NCI-H2227 (cell line): Measurements from ENCODE around the gene SPTBN1.

Experiments used
- DNase-seq: peaks from one replicate; lab custom pipeline; 2025; ENCODE audit not compliant: unreplicated experiment; lab: John Stamatoyannopoulos, UW

The SPTBN1 gene

DNA sequence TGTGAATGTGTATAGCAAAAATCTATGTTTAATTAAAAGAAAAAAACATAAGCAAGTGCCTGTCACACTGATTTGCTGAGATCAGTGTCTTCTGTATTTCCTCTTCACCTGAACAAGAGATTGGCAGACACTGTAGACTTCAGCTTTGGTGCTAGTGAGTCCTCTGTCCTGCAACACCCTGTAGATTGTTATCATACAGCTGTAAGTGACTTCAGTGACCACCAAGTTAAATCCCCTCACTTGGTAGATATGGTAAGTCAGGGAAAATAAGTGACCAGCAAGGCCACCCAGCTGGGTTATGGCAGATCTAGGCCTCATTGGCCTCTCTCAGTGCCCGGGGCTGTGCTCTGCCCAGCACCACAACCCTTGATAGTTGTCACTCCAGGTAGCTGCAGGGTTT is 147.7 kb downstream of the SPTBN1 start:
- no peak for DNase-seq

DNA sequence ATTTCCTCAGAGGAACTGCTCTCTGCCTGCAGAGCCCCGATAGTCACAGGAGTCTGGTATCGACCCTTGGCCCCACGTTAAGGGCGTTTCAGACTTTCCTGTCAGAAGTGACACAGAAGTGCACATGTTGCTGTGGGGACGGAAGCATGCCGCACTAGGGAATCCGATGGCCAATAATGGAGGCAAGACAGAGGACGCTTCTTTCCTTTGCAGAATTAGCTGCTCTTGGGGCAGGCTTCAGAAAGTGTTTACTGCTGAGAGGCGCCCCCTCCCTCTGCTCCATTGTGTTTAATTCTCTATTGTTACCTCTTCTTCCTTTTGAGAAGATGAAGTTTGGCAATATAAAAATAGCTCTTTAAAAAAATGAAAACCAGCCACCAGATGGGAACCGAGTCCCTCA is 148.7 kb downstream of the SPTBN1 start:
- no peak for DNase-seq

DNA sequence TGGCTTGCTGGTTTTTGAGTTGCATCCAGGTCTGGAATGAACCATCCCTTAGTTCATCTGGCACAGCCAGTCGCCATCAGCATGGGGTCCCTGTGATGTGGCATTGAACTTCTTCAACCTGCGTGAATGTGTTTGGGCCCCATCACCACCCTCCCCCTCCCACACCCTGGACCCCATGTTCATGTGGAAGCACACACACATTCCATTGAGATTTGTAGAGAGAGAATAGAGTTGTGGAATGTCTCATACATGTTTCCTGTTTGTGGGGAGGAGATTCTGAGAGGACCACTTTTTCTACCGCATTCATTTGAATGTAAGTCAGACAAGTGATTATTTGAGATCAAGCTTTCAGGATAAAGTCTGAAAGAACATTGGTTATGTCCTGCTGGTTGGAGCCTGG is 149.7 kb downstream of the SPTBN1 start:
- DNase-seq: no peak

DNA sequence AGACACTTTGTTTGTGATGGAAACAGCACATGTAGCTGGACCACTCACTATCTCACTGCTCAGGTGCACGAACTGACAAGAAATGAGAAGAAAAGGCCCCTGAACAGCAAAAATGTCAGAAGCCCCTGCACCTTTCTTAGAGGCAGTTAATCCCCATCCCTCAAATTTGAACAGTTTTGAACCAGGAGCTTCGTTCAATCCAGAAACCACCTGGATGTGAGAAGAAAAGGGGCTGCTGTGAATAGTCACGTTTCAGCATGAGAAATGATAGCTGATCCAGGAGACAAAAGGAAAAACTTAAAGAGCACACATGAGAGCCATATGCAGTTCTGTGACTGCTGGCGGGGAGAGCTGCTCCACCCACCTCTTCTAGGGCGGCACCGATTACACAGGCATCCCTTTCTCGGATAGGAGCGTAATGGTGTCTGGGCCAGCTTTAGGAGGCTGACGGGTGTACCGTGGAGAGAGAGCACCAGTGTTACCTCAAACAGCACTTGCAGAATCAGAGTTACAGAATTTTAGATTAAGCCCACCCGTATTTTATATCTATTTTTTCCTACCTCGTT is 150.3 kb downstream of the SPTBN1 start:
- DNase-seq: peak; percentile 52

DNA sequence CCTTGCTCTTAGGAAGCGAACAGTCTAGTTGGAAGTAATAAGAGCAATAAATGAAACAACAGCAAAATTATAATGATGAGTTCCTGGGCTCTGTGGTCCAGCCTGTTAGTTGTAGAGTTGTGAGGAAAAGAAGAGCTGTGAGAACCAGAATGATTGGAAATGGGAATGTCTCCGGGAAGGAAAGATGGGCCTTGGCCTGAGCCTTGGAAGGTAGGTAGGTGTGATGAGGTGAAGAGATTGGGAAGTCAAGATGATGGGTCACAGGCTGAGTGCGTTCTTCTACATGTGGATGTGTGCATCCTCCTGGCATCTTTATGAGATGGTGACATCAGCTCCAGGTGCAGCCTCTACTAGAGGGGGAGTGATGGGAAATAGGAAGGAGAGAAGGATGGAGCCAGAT is 152.1 kb downstream of the SPTBN1 start:
- DNase-seq: no peak

DNA sequence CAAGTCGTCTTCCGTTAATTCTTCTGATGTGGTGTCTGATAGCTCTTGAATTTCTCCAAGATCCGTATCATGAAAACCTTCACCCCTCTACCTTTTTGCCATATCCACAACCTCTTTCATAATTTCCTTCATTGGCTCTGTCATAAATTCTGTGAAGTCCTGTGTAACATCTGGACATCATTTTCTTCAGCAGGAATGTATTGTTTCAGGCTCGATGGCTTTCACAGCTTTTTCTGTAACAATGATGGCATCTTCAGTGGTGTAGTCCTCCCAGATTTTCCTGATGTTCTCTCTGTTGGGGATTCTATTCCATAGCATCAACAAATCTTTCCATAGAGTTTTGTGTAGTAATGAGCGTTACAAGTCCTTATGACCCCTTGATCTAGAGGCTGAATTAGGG is 153.1 kb downstream of the SPTBN1 start:
- no peak for DNase-seq

DNA sequence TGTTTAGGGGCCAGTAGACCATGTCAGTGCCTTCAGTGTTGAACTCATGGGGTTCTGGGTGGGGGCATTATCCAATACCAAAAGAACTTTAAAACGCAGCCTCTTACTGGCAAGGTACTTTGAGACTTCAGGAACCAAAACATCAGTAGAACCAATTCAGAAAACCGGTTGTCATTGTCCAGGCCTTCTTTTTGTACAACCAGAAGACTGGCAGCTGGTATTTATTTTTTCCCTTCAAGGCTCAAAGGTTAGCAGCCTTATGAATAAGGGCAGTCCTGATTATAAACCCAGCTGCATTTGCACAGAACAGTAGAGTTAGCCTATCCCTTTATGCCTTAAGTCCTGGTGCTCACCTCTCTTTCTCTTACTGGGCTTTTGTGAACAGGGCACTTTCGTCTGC is 153.5 kb downstream of the SPTBN1 start:
- DNase-seq: no peak

DNA sequence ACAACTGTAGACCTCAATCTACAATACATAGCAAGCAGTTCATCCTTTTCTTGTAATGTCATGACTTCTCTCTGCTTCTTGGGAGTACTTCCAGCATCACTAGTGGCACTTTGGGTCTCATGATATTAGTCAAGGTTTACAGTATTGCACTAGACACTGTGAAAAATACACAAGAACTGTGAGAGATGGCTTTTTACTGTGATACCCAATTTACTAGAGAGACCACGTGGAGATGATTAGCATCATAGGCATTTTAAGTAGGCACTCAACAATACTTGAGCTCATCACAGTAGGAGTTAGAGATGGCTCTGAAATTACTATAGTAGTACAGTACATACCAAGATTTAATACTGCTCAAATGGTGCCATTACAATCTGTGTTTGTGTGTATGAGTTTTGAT is 154.6 kb downstream of the SPTBN1 start:
- no peak for DNase-seq

DNA sequence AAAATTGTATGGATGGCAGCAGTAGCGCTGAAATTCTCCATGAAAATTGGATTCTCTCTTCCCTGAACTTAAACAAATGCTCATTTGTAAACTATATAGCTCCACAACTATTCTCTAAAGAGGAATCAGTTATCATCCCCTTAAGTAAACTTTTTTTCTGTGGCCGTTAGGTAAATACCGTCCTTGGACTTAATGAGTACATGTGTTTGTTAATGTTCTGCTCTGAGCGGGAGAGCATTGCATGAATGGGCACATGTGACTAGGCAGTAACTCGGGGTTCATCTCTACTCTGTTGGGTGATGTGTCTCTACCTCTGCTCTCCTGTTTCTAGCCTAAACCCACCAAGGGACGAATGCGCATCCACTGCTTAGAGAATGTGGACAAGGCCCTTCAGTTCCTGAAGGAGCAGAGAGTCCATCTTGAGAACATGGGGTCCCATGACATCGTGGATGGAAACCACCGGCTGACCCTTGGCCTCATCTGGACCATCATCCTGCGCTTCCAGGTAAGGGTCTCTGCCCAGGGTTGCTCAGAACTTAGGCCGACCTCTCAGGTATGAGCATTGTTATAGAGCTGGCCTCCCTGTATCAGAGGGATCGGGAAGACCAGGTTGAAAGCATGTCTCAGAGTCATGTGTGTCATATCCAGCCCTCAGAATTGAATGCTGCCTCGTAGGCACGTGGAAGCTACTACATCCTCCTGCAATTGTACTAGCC is 155.9 kb downstream of the SPTBN1 start:
- DNase-seq: no peak

DNA sequence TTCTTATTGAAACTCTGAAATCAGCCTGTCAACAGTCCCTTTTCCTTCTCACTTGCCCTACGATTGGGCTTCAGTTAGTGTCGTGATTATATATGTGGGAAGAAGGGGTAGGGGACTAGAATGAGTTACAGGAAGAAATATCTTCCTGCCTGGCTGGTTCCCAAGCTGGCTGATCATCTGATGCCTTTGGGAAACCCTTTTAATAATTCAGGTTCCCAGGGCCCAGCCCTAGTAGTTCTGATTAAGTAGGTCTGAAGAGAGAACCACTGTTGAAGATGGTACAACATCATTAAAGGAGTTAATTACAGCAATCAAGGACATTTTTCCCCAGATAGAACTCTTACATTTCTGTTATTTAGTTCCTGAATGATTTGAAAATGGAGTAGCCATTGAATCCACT is 157.3 kb downstream of the SPTBN1 start:
- DNase-seq: no peak

DNA sequence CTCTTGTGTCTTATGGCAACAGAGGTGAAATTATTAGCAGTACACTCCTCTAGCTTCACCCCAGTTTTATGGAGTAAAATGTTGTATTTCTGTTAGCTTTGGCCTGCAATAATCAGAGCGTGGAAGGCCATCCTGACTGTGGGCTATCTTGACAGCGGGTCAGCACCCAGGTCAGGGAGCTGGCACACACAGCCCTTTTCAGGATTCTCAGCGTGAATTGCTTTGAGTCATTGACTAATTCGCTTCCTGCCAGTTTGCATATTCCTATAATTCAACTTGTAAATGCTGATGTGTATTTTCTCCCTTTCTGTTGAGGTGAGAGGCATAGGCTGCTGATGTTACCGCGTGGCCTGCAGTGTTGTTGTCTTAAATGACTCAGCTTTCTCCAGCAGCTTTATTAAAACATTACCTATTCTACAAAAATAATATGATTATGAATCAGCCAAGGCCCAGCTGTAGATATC is 157.7 kb downstream of the SPTBN1 start:
- DNase-seq: no peak

DNA sequence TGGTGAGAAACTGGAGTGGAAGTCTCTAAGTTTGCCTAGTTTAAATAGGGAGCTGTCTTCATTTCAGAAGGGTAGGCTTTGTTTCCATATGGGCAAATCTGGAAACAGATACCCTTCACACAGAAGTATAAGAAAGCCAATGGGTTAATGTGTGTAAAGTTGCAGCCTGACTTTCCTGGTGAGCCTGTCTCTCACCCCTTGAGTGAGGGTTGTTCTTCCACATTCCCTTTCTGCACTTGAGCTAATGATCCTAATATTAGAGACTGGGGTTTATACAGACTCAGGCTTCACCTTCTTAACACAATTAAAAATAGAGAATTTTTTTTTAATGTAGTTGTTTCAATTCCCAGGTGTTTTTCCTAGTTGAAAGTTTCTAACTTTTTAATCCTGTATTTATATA is 158.7 kb downstream of the SPTBN1 start:
- no peak for DNase-seq

DNA sequence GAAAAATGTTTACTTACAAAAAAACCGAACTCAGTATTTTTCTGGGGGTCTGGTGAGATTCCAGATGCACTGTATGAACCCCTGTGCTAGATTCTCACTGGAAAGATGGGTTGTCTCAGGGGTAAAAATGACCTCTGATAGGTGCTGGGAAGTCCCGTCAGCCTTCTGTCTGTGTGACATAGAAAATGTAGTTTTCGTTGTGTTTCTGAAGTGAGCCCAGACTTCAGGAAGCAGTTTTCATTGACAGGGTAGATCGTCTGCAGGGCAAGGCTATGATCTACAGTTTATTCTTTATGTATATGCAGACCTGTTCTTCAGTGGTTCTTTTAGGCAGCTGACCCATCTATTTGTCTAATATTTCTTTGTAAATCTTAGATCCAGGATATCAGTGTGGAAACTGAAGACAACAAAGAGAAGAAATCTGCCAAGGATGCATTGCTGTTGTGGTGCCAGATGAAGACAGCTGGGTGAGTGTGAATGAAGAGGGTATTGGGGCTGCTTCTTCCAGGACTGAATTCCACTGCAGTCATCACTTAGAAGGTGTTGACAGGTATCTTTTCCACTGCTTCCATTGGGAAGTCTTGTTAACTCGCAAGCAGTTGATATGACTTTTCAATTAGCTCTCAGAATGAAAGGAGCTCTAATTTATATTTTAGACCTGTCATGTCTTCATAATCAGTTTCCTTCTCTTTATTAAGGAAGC is 159.9 kb downstream of the SPTBN1 start:
- no peak for DNase-seq

DNA sequence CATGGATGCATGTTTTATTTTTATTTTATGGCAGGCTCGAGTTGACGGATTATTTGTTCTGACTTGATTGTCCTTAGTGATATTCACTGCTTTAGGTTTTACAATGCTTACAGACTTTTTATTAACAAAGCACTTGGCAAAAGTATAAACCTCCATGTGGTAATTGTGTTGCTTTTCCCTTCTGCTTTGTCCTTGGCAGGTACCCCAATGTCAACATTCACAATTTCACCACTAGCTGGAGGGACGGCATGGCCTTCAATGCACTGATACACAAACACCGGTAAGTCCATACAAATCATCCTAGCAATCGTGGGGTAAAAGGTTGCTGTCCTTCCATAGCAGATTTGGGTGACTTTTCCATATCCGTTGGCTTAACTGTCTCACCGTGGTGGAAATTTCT is 161.3 kb downstream of the SPTBN1 start:
- no peak for DNase-seq

DNA sequence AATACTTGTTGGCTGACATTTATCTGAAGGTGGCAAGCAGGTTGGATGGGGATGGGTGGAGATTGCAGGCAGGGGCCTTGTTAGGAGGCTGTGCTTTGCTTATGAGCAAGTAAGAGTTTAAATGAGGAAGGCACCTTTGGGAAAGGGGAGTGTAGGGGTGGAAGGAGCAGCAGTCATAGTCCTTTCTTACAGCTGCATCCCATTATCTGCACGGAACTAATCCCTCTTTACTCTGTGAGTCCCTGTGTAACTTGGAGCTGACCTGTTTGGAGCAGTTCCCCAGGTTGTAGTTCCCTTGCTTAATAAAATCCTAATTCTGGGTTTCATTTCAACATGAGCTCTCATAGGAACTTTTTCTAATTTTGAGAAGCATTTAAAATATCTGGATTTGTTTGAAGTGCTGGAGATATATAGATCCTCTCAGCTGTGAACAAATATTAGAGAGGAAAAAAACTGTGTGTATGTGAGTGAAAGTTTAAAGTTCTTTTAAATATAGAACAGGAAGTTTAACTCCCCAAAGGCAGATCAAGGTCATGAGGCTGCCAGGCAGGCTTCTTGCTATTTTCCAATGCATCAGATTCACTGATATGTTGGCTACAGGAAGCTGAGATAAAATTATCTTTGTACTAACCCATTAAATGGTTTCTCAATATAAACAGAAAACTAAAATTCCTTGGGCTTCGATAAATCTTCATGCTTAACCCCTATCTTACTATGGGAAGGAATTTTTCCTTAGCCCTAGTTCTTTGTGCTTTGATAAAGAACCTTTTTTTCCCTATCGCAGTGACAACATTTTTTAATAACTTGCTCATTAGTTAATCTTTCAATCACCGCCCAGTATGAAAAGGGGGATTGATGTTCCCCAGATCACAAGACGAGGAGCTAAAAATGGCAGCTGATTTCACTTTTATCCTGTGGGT is 162.8 kb downstream of the SPTBN1 start:
- no peak for DNase-seq

DNA sequence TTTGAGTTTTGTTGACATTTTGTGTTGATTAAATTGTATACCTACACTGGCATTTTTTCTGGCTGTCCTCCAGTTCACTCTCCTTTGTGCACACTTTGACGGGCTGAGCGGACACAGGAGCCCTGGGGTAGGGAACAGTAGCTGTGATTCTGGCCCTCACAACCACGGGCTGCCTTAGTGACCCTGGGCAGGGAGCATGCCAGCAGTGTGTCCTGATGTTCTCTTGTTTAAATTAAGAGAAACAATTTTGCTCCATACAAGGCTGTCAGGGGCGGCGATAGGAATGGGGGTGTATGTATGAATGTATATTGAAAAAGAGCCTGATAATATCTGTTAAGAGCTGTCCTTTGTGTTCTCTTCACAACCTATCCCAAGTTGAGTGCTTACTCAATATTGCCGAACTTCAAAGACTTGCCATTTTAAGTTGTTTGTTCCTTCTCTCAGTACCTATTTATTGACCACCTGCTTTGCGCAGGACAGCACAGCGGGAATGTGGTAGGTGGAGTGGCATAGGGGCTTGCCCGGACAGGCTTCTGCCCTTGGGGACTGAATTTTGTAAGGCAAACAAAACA is 163.6 kb downstream of the SPTBN1 start:
- DNase-seq: no peak

DNA sequence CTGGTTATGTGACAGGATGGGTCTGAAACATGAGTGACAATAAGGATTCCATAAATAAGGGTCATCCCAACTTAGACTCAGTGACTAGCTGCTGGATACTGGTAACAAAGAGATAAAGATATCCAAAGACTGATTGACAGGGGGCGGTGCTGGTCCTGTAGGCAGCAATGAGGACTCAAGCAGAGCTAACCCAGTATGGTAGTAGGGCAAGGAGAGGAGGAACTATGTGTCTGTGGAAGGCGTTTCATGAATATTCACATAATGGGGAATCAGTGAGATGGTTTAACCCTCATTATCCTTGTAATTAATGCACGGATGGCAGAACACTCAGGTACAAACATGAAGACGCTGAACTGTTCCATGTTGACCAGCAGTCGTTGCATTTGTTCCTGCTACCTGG is 164.8 kb downstream of the SPTBN1 start:
- DNase-seq: no peak

DNA sequence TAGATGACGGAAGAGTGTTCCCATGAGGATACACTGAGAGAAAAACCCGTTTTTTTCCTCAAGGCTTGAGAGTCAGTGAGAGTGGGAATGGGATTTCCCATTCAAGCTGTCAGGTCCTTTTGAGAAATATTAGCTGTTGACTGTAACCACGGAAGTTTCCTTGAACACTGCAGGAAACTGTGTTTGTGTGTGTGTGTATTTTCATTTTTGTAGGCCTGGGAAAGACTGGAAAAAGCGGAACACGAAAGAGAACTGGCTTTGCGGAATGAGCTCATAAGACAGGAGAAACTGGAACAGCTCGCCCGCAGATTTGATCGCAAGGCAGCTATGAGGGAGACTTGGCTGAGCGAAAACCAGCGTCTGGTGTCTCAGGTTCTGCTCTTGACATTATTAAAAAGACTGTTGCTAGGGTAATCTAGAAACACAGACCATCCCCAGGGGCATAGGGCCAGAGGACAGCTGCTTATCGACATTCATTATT is 168.5 kb downstream of the SPTBN1 start:
- DNase-seq: no peak

DNA sequence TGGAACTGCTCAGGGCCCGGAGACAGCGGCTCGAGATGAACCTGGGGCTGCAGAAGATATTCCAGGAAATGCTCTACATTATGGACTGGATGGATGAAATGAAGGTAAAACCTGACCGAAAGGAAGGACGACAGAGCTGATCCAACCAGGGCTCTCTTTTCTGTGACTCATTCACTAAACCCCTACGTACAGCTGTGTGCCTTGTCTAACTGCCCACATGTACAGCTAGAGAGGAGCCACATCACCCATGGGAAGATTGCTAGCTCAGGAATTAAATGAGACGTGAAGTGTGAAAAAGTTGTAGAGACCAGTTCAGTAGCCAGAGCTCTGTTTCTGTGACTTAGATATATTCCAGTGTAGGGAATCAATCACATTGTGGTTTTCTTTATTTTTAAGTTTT is 170.0 kb downstream of the SPTBN1 start:
- no peak for DNase-seq

DNA sequence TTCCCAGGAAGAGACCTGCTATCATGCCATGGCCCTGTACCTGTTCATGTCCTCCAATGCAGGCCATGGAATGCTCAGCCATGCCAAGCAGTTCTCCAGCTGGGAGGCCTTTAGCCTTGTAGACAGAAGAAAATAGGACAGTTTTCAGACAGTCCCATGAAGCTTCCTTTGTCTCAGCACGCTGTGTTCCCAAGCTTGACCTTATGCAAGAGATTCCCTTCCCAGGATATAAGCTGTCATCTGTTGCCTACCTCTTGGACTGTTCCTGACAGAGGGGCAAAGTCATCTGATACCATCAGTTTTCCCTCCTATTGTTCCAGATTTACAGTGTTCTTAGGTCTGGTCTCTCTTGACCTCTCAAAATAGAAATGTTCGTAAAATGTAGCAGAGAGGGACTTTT is 170.8 kb downstream of the SPTBN1 start:
- DNase-seq: no peak

DNA sequence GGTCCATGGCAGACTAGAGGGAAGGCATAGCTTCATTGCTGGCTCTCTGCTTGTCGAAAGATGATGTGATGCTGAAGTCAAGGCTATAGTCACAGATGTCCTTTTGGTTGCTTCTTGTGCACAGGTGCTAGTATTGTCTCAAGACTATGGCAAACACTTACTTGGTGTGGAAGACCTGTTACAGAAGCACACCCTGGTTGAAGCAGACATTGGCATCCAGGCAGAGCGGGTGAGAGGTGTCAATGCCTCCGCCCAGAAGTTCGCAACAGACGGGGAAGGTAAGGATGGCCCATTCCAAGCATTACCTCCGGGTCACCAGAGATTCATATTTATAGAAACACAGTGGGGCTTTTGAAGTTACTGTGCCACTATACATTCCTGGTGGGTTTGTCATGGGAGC is 171.8 kb downstream of the SPTBN1 start:
- no peak for DNase-seq
